SK-N-SH treated with all-trans-retinoic acid at 6 μM for 48 hours (cell line): ENCODE data around the gene ABHD3.

ENCODE experiments used
- ATAC-seq: fragments of 200-7000 bp; cut with Tn5 transposase; 3 replicates; pipeline ENCODE4 v1.9.1; 2020; ENCODE audit warnings: mild to moderate bottlenecking, moderate library complexity
- ARNTL ChIP-seq: fragments of 450-650 bp; formaldehyde crosslinking; IDR thresholded peaks from 2 replicates; pipeline ENCODE4 v1.5.0; 2020; ENCODE audit warnings: low read depth, mild to moderate bottlenecking, moderate library complexity, borderline replicate concordance
- BACH2 ChIP-seq: fragments of 250-450 bp; sonication (Bioruptor Pico); IDR thresholded peaks from 2 replicates; pipeline ENCODE4 v1.9.0; 2021; ENCODE audit warnings: mild to moderate bottlenecking, borderline replicate concordance
- CSDC2 ChIP-seq: fragments of 250-450 bp; sonication (Bioruptor Pico); IDR thresholded peaks from 2 replicates; pipeline ENCODE4 v1.5.0; 2020; ENCODE audit warnings: mild to moderate bottlenecking, moderate library complexity
- CSRNP3 ChIP-seq: fragments of 250-450 bp; sonication (Bioruptor Pico); IDR thresholded peaks from 2 replicates; pipeline ENCODE4 v1.5.1; 2021; ENCODE audit warnings: mild to moderate bottlenecking, moderate library complexity
- ESRRG ChIP-seq: fragments of 250-450 bp; sonication (Bioruptor Pico); IDR thresholded peaks from 2 replicates; pipeline ENCODE4 v1.6.1; 2021; ENCODE audit warnings: mild to moderate bottlenecking
- OSR1 ChIP-seq: fragments of 250-450 bp; sonication (Bioruptor Pico); IDR thresholded peaks from 2 replicates; pipeline ENCODE4 v1.8.0; 2022; ENCODE audit warnings: moderate library complexity, mild to moderate bottlenecking, inconsistent platforms
- PATZ1 ChIP-seq: fragments of 250-450 bp; sonication (Bioruptor Pico); IDR thresholded peaks from 2 replicates; pipeline ENCODE4 v1.8.0; 2020; ENCODE audit warnings: mild to moderate bottlenecking, moderate library complexity, borderline replicate concordance
- PPARA ChIP-seq: fragments of 250-450 bp; sonication (Bioruptor Pico); IDR thresholded peaks from 2 replicates; pipeline ENCODE4 v1.5.0; 2020; ENCODE audit warnings: mild to moderate bottlenecking, borderline replicate concordance
- SNAI2 ChIP-seq: fragments of 250-450 bp; sonication (Bioruptor Pico); IDR thresholded peaks from 2 replicates; pipeline ENCODE4 v1.5.0; 2020; ENCODE audit warnings: mild to moderate bottlenecking, moderate library complexity
- ZC3H10 ChIP-seq: fragments of 250-450 bp; sonication (Bioruptor Pico); IDR thresholded peaks from 2 replicates; pipeline ENCODE4 v1.5.1; 2021; ENCODE audit warnings: mild to moderate bottlenecking, moderate library complexity
- ZFP3 ChIP-seq: fragments of 250-450 bp; sonication (Bioruptor Pico); IDR thresholded peaks from 2 replicates; pipeline ENCODE4 v1.5.0; 2020; ENCODE audit warnings: mild to moderate bottlenecking, moderate library complexity
- ZFP30 ChIP-seq: fragments of 450-650 bp; formaldehyde crosslinking; IDR thresholded peaks from 2 replicates; pipeline ENCODE4 v1.5.0; 2022; ENCODE audit warnings: mild to moderate bottlenecking, moderate library complexity
- ZNF565 ChIP-seq: fragments of 450-650 bp; formaldehyde crosslinking; conservative IDR thresholded peaks from 2 replicates; pipeline ENCODE4 v1.5.0; 2020; ENCODE audit warnings: low read depth, mild to moderate bottlenecking, moderate library complexity
- TF ChIP-seq, protein P1 (sequence below): fragments of 250-450 bp; sonication (Bioruptor Pico); IDR thresholded peaks from 2 replicates; pipeline ENCODE4 v1.5.0; 2020; ENCODE audit warnings: mild to moderate bottlenecking, moderate library complexity
- TF ChIP-seq, protein P2 (sequence below): fragments of 250-450 bp; sonication (Bioruptor Pico); IDR thresholded peaks from 2 replicates; pipeline ENCODE4 v1.8.0; 2021; ENCODE audit warnings: low read depth, mild to moderate bottlenecking, moderate library complexity, borderline replicate concordance

Gene ABHD3

GRCh38 chr18:21669736-21670285 lies 34.8 kb downstream of the ABHD3 start (continued):
- TF ChIP-seq ARNTL (CRISPR knock-in tag) = no peak

DNA sequence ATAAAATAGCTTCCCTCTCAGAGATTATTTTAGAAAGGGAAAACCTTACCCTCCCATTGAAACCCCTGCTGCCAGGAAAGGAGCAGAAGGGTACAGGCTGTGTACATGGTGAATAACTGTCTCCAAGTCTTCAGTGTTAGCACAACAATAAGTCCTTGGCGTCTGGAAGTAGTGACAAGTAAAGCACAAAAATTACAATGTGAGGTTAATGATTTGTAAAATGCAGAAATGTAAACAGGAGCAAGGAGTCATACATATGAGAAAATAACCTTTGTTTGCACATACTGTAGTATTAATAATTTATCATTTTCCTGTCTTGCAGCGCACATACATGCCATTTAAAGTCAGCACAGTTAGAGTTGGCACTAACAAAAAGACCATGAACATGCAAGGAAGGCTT lies 40.5 kb downstream of the ABHD3 start:
- ATAC-seq = no peak
- TF ChIP-seq ESRRG (CRISPR knock-in tag) = no peak
- no peak for TF ChIP-seq BACH2 (CRISPR knock-in tag)
- no peak for TF ChIP-seq ZC3H10 (CRISPR knock-in tag)
- no peak for TF ChIP-seq OSR1 (CRISPR knock-in tag)
- TF ChIP-seq ZNF565 (CRISPR knock-in tag) = no peak
- TF ChIP-seq PPARA (CRISPR knock-in tag) = no peak
- TF ChIP-seq, protein P1, sequence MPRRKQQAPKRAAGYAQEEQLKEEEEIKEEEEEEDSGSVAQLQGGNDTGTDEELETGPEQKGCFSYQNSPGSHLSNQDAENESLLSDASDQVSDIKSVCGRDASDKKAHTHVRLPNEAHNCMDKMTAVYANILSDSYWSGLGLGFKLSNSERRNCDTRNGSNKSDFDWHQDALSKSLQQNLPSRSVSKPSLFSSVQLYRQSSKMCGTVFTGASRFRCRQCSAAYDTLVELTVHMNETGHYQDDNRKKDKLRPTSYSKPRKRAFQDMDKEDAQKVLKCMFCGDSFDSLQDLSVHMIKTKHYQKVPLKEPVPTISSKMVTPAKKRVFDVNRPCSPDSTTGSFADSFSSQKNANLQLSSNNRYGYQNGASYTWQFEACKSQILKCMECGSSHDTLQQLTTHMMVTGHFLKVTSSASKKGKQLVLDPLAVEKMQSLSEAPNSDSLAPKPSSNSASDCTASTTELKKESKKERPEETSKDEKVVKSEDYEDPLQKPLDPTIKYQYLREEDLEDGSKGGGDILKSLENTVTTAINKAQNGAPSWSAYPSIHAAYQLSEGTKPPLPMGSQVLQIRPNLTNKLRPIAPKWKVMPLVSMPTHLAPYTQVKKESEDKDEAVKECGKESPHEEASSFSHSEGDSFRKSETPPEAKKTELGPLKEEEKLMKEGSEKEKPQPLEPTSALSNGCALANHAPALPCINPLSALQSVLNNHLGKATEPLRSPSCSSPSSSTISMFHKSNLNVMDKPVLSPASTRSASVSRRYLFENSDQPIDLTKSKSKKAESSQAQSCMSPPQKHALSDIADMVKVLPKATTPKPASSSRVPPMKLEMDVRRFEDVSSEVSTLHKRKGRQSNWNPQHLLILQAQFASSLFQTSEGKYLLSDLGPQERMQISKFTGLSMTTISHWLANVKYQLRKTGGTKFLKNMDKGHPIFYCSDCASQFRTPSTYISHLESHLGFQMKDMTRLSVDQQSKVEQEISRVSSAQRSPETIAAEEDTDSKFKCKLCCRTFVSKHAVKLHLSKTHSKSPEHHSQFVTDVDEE (CRISPR knock-in tag) = no peak
- no peak for TF ChIP-seq ARNTL (CRISPR knock-in tag)

GRCh38 chr18:21663578-21663977 lies 41.0 kb downstream of the ABHD3 start:
- no peak for TF ChIP-seq ZC3H10 (CRISPR knock-in tag)
- TF ChIP-seq, protein P2, sequence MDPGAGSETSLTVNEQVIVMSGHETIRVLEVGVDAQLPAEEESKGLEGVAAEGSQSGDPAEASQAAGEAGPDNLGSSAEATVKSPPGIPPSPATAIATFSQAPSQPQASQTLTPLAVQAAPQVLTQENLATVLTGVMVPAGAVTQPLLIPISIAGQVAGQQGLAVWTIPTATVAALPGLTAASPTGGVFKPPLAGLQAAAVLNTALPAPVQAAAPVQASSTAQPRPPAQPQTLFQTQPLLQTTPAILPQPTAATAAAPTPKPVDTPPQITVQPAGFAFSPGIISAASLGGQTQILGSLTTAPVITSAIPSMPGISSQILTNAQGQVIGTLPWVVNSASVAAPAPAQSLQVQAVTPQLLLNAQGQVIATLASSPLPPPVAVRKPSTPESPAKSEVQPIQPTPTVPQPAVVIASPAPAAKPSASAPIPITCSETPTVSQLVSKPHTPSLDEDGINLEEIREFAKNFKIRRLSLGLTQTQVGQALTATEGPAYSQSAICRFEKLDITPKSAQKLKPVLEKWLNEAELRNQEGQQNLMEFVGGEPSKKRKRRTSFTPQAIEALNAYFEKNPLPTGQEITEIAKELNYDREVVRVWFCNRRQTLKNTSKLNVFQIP (CRISPR knock-in tag) = no peak
- no peak for TF ChIP-seq PATZ1 (CRISPR knock-in tag)
- TF ChIP-seq, protein P1 (CRISPR knock-in tag) = no peak
- TF ChIP-seq, all 23 proteins: peak for 0
- ATAC-seq = no peak

- no peak for TF ChIP-seq SNAI2 (CRISPR knock-in tag)
- TF ChIP-seq ZFP30 (CRISPR knock-in tag) = no peak
- no peak for TF ChIP-seq ZFP3 (CRISPR knock-in tag)
- TF ChIP-seq, protein P1 (CRISPR knock-in tag) = no peak
- TF ChIP-seq CSRNP3 = no peak
- no peak for TF ChIP-seq CSDC2 (CRISPR knock-in tag)
- no peak for TF ChIP-seq BACH2 (CRISPR knock-in tag)
- TF ChIP-seq, protein P2 (CRISPR knock-in tag) = no peak
- TF ChIP-seq, all 23 proteins: peak for 0
Measured at GRCh38 chr18:21662581-21662980, 42.0 kb downstream of the ABHD3 start.

More at GRCh38 chr18:21662581-21662980, 42.0 kb downstream of the ABHD3 start:
- ATAC-seq = no peak
